Measurements from ENCODE around the gene TCF4.
A peak's percentile ranks its signal among the peaks of the same experiment; 100 is the strongest.

TCF4 gene

DNA sequence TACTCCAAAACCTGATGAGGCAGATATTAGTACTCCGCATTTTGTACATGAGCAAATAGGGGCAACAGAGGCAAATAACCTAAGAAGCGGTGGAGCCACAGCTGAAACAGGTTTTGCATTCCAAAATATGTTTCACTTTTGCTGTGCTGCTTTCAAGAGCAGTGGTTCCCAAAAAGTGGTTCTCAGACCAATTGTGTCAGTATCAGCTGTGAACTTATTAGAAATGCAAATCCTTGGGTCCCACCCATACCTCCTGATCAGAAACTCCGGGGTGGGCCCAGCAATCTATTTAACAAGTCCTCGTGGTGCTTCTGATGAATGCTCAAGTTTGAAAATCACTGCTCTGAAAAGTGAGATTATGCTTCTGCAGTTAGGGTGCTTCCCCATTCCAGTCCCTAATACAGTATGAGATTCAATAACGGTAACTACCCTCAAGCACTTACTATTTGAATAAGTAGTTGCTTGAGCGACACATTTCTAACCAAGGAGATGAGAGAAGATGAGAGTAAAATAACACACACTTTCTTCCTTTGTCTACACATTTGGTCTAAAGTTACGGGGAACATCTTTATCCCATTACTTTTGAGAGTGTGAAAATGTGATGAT, 17.8 kb upstream of the TCF4 start:
- no peak for TF ChIP-seq CTCF (IDR thresholded peaks at IDR 0.05; ENCODE audit: low read depth, low read length, missing control alignments)
- no peak overlapping the region for H3K4me3 ChIP-seq (replicated peaks; ENCODE audit: low read depth, low read length)
- no peak for DNase-seq (ENCODE audit: extremely low read depth, low read depth)

- TF ChIP-seq CTCF (IDR thresholded peaks at IDR 0.05; ENCODE audit: low read depth, low read length, missing control alignments) = no peak
- no peak overlapping the region for H3K4me3 ChIP-seq (replicated peaks; ENCODE audit: low read depth, low read length)
- no peak for DNase-seq (ENCODE audit: extremely low read depth, low read depth)
Observed at GRCh38 chr18:55603775-55604174, 15.8 kb upstream of the TCF4 start.

- DNase-seq (ENCODE audit: extremely low read depth, low read depth) = no peak
Observed at GRCh38 chr18:55593888-55594287, 5.9 kb upstream of the TCF4 start.

GRCh38 chr18:55592572-55592971, 4.6 kb upstream of the TCF4 start:
- no peak for TF ChIP-seq CTCF (IDR thresholded peaks at IDR 0.05; ENCODE audit: low read depth, low read length, missing control alignments)
- no peak for DNase-seq (ENCODE audit: extremely low read depth, low read depth)
- no peak overlapping the region for H3K4me3 ChIP-seq (replicated peaks; ENCODE audit: low read depth, low read length)

More at GRCh38 chr18:55593888-55594287, 5.9 kb upstream of the TCF4 start:
- no peak for TF ChIP-seq CTCF (IDR thresholded peaks at IDR 0.05; ENCODE audit: low read depth, low read length, missing control alignments)
- H3K4me3 ChIP-seq (replicated peaks; ENCODE audit: low read depth, low read length) = no peak overlapping the region

DNA sequence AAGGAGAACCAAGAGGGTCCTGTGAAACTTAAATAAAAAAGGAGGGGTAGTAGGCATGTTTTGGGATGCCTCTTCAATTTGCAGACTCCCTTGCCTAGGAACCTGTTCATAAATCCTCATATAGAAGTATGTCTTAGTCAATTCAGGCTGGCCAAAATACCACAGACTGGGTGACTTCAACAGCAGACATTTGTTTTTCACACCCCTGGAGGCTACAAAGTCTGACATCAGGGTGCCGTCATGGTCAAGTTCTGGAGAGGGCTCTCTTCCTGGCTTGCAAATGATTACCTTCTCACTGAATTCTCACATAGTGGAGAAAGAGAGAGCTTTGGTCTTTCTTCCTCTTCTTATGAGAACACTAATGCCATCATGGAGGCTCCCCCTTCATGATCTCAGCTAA, 4.1 kb upstream of the TCF4 start:
- H3K4me3 ChIP-seq (replicated peaks; ENCODE audit: low read depth, low read length) = no peak overlapping the region
- no peak for TF ChIP-seq CTCF (IDR thresholded peaks at IDR 0.05; ENCODE audit: low read depth, low read length, missing control alignments)
- DNase-seq (ENCODE audit: extremely low read depth, low read depth) = no peak

- peak; percentile 82 for DNase-seq (ENCODE audit: extremely low read depth, low read depth)
- TF ChIP-seq CTCF (IDR thresholded peaks at IDR 0.05; ENCODE audit: low read depth, low read length, missing control alignments) = no peak
- peak overlapping the region; percentile 68 for H3K4me3 ChIP-seq (replicated peaks; ENCODE audit: low read depth, low read length)
Observed at GRCh38 chr18:55589625-55590291, 1.8 kb upstream of the TCF4 start.
